Stimulated activated CD4-positive, alpha-beta T cell treated with anti-CD3 and anti-CD28 coated beads, Interleukin-15, amount 100 ng/mL, for 48 hours (primary cell): ENCODE measurements around the gene DGKZ.

ENCODE experiments used
- DNase-seq, 2 donors: peaks; one replicate each; pipeline ENCODE4 v3.0.0-alpha.2; 2020; ENCODE audit warnings: low read depth in 2 of 2

DGKZ gene

DNA sequence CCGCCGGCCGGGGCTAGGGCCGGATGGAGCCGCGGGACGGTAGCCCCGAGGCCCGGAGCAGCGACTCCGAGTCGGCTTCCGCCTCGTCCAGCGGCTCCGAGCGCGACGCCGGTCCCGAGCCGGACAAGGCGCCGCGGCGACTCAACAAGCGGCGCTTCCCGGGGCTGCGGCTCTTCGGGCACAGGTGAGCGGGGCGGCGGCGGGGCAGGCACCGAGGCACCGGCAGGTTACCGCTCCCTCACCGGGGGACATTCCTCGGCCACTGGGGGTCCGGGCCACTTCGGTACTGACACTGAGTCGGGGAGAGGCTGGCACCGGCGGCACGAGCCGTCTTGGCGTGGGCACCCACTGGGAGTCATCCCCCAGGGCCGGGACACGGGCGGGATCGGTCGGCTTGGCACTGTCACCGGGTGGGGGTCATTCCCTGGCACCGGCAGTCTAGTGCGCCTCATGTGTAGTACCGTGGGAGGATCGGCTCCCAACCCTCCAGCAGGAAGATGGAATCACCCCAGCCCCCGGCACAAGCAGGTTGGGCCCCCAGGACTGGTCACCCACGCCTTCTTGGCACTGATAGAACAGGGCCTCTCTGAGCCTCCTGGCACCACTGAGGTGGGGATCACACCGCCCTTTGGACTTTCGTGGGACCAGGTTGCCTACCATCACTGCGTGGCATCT lies 511 bp downstream of the DGKZ start:
- no peak for DNase-seq

DNA sequence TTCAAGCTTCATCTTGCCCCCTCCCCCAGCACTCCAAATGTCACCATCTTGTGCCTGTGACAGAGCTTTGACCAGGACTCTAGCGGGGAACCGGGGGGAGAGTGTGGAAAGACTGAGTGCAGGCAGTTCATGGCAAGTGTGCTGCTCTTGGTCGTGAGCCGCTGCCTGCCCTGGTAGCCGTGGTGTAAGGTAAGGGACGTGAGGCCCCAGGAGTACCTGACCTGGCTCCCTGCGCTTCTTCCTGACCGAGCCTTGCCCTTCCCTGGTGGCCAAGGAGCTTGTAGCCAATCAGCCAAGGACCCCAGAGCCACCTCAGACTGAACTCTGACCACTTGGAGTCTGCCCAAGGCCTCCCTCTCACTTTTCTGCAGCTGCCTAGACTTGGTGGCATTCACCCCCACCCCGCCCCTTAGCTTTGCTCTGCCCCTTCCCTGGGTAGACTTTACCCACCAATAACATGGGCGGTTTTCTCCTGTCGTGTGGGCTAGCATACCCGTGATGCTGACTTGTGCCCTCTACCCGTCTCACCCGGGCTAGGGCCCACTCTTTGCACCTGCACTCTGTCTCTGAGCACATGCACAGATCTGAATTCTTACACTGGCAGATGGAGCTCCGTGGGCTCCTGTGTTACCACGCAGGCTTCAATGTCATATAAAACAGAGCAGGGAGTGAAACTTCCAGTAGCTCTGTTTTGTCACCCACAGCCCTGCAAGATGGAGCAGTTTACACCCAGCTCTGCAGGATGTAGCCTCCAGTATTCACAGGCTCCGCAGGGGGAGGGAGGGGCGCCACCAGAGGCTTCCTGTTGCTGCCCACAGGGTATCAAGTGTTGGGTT lies 1.5 kb downstream of the DGKZ start:
- no peak for DNase-seq

DNA sequence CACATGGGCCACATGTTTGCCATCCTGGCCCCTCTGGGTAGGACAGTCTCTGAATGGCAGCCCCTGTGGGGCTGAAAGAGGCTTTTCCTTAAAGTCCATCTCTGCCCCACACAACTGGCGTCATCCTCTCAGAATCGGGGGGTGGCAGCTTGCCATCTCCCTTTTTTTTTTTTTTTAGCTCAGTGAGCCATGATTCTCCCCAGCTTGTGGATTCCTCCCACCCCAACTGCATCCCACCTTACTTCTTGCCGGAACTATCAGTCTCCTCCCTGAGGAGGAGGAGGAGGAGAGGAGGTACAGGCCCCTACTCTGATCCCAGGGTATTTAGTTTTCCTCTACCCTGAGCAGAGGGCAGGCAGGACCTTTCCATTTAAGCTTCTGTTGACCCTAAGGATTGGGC lies 3.4 kb downstream of the DGKZ start:
- DNase-seq: no peak

DNA sequence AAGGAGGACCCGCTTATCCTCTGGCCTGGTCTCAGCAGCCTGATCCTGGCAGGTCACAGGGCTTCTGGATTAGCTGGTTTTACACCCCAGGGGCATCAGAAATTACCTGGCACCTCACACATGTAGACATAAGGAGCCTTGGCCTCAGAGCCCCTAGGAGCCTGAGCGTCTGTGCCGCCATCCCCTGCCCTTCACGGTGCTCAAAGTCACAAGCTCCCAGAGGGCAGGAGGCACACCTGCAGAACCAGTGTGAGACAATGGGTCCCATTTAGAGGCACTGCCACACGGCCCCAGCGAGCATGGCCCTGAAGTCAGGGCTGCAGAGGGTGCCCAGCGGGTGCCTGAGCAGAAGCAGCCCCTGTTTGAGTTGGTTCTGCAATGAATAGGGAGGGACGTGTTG lies 3.9 kb downstream of the DGKZ start:
- no peak for DNase-seq

DNA sequence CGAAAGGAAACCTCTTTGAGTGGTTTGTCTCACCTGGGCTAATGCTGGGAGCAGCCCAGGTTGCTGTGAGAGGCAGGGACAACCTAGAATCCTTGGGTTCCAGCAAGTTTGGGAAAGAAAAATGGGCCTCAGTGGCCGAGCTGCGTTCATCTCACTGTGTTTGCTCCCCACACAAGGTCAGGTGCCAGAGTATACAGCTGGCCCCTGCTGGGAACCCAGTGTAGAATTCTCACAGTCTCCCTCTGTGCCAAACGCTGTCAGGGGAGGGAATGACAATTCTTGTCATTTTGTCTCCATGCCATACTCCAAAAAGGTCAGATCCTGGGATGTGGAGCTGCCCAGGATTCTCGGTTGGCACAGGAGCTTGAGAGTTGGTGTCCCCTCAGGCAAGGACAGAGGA lies 4.3 kb downstream of the DGKZ start:
- DNase-seq: no peak

DNA sequence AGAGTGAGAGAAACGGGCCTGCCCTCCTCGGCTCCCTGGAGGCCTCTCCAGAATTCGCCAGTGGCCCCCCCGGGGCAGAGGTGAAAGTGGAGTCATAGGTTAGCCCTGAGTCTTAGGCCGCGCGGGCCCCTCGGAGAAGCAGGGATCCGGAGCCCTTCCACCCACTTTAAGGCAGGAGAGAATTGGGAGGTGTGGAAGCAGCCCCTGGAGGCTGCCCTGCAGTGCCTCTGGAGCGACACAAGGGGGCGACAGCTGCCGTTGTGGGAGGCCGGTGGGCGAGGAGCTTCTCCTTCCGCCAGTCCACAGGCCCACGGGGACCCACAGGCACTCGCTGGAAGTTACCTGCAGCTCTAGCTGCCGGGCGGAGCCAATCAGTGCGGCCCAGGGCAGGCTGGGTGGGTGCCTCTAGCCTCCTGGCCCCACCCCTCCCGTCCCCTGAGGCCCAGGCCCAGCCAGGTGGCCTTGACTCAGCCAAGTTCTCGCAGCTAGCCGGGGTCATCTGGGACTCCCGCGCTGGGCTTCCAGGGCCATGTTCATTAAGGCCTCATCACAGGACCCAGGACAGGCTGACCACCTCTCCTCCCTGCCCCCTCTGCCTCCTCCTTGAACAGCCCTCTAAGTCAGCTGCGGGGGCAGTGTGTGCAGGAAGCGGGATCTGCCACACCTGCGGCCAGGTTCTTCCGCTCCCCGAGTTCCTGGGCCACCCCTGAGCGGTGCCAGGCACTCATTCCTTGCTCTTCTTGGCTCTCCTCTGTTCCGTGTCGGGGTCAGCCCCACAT lies 5.0 kb downstream of the DGKZ start:
- DNase-seq: peak; percentile 65 to 68

DNA sequence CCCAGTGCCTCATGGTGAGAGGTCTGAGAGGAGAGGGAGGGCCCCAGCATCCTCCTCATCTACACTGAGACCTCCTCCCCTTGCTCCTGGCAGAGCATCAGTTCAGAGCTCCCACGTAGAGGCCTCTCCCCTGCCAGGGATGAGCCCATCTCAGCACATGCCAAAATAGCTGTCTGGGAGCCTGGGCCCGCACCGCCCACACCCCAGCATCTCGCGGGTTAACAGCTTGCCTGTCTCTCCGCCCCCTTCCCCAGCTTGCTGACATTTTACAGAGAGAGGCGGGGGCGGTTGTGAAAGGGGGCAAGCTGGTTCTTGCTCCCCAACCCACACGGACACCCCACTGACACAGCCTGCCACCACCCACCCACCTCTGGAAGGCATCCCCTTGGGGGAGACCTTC lies 6.4 kb downstream of the DGKZ start:
- peak in 1 of 2 donors; percentile 70 for DNase-seq

DNA sequence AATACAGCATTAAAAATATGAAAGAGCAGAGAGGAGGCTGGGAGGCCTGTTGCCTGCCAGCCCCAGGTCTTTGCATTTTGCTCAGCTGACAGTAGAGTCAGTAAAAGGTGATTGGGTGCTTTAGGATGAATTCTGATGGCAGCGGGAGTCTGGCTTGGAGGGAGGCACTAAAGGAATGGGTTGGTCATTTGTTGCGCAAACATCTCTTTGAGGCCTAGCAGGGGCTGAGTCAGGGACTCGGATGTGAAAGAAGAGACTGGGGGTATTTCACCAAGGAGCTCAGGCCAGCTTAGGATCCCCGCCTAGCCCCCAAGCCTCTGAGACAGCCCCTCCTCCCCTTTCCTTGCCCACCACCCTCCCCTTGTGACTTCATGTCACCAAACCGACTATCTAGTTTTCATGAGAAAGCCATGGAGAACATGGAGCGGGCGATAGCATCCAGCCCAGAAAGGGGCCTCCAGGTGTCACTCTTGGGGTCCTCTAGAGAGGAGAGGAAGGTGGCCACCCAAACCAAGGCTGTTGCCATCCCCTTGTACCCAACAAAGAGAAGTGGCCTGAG lies 9.7 kb downstream of the DGKZ start:
- no peak for DNase-seq

DNA sequence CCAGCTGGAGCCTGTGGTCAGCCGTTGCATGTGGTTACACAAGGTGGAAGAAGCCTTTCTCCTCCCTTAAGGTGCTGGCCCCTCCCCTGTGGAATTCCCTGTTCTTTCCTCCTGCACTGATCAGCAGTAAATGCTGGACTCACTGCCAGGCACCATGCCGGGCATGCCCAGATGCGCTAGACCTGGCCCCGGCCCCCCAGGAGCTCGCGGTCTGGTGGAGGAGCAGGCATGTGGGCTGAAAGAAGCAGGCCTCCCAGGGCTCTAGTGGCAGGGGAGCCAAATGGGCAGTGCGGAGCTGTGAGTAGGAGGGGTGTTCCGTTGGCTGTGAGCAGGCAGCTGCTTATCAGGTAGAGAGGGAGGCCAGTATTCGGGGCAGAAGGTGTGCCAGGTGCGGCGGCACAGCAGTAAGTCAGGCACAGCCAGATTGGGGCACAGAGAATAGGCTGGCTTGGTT lies 10.2 kb downstream of the DGKZ start:
- DNase-seq: no peak

DNA sequence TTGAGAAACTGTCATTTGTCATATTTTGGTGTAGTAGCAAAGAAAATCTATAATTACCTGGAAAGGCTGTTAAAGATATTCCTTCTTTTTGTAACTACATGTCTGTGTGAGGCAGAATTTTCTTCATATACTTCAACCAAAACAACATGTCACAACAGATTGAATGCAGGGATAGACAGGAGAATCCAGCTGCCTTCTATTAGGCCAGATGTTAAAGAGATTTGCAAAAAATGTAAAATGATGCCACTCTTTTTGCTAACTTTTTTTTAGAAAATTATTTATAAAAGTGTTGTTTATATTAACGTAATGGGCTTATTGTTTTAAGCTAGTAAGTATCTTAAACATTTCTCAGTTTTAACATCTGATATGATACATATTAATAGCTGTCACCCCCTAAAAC lies 12.7 kb downstream of the DGKZ start:
- DNase-seq: no peak

DNA sequence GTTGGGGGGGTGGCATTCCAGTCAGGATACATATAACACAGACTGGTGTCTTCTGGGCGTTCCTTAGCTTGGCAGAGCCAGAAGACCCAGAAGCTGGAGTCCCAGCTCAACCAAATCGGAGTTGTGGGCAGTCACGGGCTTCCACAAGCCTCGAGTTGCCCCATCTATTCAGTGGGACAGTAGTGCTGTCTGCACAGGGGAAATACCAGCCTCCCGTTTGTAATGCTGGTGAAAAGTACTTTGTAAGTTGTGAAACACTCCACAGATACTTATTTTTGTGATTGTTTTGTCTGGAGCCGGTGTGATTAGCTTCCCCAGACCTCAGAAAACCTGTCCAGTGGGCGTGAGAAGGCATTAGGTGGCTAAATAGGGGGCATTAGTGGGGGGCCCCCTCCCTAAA lies 13.6 kb downstream of the DGKZ start:
- DNase-seq: no peak

DNA sequence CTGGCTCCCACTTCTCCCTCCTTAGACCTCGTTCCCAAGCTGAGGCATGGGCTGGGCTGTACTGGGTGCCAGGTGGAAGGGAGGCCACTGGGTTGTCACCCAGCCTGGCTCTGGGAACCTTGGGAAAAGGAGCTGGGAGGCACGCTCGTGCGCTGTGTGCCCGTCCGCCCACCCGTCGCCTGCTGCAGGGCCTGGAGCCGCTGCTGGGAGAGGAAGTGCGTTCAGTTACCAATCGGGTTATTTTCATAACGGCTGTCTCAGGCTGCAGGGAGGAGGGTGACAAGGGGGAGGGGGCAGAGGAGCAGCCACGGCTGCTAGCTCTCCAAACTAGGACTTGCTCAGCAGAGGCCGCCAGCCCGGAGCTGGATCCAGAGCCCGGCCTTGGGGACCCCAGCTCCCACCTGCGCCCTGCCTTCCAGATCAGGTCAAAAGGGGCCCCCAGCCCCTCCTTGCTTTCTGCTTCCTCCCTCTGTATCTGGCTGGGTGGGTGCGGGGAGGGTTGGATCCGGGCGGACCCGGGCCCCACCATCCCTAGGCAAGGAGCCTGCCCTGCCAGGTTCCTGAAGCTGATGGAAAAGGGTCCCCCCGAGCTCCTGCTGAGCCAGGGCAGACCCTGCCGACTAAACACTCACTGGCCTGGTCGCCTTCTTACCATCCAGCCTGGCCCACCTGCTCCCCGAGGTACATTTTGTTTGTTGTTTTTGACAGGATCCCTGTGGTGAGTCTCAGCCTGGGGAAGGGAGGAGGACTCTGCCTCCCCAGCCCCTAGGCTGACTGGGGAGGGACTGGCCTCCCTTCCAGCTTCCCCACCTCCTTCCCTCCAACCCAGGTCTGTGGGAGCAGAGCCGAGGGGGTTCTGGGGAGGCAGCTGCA lies 14.3 kb downstream of the DGKZ start:
- DNase-seq: peak; percentile 44 to 64

DNA sequence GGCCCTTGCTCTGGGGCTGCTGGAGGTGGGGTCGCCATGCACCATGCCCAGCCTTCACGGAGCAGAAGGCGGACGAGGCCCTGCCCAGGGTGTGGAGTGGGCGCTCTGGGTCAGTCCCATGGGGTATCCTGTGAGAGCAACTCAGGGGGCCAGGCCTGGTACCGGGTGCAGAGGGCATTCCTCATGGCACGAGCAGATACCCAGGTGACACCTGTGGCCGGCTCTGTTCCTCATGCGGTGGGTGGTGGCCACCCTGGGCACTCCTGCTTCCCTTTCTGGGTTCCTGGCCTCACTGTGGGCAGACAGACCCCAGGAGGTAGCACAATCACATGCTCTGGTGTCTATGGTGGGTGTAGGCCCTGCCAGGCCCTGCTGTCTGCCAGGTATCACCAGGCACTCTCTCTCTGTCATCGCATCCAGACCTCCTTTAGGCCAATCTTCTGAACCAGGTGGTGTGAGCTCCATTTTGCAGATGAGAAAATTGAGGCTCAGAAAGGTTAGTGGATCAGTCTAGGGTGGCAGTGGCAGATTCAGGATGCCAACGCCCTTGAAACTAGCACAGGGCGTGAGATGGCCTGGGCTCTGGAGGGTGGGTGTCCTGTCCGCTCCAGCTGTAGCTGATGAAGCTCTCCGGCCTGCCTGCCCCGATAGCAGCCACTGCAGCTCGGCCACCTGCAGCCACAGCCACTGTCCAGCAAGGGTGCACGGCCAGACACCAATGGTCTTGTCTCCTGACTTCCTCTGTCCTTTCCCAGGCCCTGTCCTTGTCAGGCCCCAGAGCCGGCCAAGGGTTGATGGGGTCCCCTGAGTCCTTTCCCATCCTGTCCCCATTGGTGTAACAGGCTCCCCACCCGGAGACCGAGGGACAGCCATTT lies 15.1 kb downstream of the DGKZ start:
- no peak for DNase-seq

DNA sequence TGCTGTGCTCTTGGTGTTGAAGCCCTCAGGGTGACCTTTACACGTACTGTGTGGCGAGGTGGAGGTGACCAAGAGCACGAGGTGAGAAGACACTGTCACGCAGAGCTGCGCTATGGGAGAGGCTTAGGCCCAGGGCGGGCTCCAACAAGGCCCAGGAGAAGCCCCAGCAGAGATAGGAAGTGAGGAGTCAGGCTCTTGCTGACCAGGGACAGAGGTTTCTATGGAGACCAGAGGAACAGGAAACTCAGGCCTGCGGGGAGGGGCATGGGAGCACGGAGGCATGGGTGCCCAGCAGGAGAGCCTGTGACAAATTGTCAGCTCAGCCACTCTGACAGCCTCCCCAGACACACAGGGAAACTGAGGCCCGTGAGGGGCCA lies 15.8 kb downstream of the DGKZ start:
- no peak for DNase-seq

DNA sequence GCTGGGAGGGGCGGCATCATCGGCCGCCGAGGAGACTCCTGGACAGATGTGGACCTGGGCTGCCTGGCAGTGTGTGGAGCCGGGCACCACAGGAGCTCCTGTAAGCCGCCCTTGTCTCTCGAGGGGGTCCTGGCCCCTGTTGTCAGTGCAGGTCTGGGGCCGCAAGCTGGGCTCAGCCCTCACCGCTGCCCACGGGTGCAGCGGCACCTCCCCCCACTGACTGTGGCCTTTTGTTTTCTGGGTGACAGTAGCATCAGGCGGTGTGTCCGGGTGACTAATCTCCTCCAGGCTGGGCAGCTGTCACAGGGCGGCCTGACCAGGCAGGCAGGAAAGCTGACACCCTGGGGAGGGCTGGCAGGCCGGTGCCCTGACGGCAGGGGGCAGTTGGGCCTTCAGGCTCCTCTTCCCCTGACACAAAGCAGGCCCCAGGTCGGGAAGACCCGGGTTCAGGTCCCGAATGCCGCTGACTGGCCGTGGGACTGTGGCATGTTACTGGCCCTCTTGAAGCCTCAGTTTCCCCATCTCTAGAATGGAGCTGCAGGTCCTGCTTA lies 16.3 kb downstream of the DGKZ start:
- DNase-seq: no peak

DNA sequence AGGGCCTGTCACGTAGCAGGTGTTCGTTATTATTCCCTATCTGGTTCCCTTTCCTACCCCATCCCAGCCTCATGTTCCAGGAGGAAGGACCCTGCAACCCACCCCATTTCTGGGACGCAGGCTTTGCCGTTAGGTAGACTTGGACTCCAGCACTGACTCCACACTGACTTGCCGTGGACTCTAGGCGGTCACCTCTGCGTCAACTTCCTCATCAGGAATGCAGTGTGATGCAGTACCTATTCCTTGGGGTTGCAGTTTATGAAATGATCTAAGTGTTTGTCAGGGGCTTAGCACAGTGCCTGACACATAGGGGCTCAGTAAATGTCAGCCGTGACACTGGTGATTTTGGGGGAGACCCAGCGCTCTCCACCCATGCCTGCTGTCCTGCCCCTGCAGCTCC lies 16.8 kb downstream of the DGKZ start:
- no peak for DNase-seq

DNA sequence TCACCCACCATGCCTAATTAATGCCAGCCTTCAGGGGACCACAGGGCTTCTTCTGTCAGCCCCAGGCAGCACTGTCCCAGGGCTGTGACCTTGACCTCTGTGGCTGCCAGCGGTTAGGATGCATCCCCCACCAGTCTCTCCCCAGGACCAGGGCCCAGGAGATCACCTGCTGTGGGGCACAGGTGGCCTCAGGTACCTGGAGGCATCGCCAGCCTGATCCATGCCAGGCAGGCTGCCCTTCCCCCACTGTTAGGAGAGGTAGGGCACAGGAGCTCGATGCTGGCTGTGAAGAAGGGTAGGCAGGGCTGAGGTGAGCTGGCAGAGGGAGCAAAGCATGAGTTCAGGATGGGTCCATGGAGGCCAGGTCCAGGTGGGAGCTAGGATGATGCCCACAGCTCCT lies 17.5 kb downstream of the DGKZ start:
- no peak for DNase-seq

DNA sequence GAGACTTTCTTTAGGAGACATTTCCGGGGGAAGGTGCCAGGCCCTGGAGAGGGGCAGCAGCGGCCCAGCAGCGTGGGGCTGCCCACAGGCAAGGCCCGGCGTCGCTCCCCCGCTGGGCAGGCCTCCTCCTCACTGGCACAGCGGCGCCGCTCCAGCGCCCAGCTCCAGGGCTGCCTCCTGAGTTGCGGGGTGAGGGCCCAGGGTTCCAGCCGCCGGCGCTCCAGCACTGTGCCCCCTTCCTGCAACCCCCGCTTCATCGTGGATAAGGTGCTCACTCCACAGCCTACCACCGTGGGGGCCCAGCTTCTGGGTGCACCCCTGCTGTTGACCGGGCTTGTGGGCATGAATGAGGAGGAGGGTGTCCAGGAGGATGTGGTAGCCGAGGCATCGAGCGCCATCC lies 19.0 kb downstream of the DGKZ start:
- no peak for DNase-seq

DNA sequence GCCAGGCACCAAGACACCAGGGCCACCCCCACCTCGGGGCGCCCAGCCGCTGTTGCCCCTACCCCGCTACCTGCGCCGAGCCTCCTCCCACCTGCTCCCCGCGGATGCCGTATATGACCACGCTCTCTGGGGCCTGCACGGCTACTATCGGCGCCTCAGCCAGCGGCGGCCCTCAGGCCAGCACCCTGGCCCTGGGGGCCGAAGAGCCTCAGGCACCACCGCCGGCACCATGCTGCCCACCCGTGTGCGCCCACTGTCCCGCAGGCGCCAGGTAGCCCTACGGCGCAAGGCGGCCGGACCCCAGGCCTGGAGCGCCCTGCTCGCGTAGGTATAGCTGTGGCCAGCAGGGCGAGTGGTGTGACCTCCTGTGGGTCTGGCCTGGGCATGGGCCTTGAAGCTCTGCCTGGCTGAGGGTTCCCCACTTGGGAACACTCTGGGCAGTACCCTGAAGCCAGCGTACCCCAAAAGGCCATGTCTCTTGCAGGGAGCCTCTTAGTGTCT lies 19.4 kb downstream of the DGKZ start:
- no peak for DNase-seq
